Measurements from ENCODE around the gene CFAP97D1. TPM values are rescaled to one million over a fixed set of nuclear protein-coding genes. Genes with fewer than 3 reads are reported as not detected.

Gene CFAP97D1
- total and polyA plus RNA-seq, 3 donors from 2014 or later: 6.3 to 32.4 (median 20.0) TPM

DNA sequence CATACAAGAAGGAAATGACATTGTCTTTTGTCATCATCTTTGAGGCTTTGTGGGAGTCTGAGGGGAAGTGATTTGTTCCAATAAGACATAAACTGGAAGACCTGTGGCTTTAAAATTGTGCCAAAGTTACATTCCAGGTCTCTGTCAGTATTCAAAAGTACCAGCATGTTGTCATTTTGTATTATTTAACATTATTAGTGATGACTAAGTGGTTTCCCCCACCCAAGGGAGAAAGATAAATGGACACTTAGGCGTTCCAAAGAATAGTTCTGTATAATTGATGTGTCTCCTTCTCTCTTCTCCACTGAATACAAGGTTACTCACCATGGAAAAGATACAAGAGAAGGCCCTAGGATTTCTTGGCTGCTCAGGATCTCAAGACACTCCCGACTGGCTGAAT lies 3.8 kb downstream of the CFAP97D1 start:
- intact Hi-C loops (cut with DNase I; ENCODE audit: low total_unique reads): no loop called here
- 61 to 67% methylated on average over 2 of the region's 2 CpGs for WGBS, 2 donors
- DNase-seq: no peak

DNA sequence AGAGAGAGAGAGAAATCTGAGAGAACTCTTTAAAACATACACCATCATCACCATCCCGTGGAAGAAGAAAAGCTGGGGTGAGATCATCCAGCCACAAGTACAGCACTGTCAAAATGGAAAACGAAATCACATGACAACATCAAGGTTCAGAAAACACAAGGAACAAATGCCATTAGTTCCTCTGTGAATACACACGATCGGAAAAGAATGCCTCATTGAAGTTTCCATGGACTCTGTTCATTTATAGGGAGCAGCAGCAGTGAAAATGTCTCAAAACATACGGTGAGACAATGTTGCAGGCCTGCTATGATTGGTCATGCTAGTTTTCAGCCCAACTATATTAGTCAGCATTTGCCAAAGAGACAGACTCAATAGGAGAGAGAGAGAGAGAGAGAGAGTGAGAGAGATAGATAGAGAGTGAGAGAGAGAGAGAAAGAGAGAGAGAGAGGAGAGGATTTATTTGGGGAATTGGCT lies 4.4 kb downstream of the CFAP97D1 start:
- no peaks in the 10 kb centered on the region for H3K27me3 ChIP-seq
- TF ChIP-seq POLR2A (IDR thresholded peaks at IDR 0.05): no peak
- TF ChIP-seq, protein P1, sequence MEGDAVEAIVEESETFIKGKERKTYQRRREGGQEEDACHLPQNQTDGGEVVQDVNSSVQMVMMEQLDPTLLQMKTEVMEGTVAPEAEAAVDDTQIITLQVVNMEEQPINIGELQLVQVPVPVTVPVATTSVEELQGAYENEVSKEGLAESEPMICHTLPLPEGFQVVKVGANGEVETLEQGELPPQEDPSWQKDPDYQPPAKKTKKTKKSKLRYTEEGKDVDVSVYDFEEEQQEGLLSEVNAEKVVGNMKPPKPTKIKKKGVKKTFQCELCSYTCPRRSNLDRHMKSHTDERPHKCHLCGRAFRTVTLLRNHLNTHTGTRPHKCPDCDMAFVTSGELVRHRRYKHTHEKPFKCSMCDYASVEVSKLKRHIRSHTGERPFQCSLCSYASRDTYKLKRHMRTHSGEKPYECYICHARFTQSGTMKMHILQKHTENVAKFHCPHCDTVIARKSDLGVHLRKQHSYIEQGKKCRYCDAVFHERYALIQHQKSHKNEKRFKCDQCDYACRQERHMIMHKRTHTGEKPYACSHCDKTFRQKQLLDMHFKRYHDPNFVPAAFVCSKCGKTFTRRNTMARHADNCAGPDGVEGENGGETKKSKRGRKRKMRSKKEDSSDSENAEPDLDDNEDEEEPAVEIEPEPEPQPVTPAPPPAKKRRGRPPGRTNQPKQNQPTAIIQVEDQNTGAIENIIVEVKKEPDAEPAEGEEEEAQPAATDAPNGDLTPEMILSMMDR (IDR thresholded peaks at IDR 0.05): no peak
- intact Hi-C loops (cut with DNase I; ENCODE audit: low total_unique reads): no loop called here
- no peak overlapping the region for H3K4me3 ChIP-seq
- 86 to 87% methylated on average over 5 of the region's 5 CpGs for WGBS, 2 donors
- no peak for DNase-seq
- H3K4me1 ChIP-seq: peaks cover 7% of the 10 kb centered on the region
- H3K36me3 ChIP-seq (ENCODE audit: low read depth, missing control alignments): no peaks in the 10 kb centered on the region
- H3K27ac ChIP-seq: no peak overlapping the region
- H3K9me3 ChIP-seq: no peaks in the 10 kb centered on the region

More for the DNA sequence above, 3.8 kb downstream of the CFAP97D1 start:
- H3K4me3 ChIP-seq: no peak overlapping the region
- no peak overlapping the region for H3K27ac ChIP-seq
- H3K27me3 ChIP-seq: no peaks in the 10 kb centered on the region
- H3K4me1 ChIP-seq: peaks cover 13% of the 10 kb centered on the region
- no peak for TF ChIP-seq POLR2A (IDR thresholded peaks at IDR 0.05)
- H3K36me3 ChIP-seq (ENCODE audit: low read depth, missing control alignments): no peaks in the 10 kb centered on the region
- H3K9me3 ChIP-seq: no peaks in the 10 kb centered on the region

DNA sequence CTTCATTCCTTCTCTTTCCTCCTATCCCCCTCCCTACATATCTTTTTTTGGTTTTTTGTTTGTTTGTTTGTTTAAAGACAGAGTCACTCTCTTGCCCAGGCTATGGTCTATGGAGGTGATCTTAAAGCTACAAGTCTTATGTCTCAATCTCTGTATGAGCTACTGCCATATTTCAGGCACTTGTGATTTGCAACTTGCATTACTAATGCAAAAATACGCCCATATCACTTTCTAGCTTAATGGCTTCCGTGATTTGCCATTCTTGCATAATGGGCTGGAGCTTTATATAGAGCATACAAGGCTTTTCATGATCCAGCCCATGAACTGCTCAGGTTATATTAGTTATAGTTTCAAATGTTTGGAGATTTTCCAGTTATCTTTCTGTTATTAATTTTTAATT lies 7.5 kb downstream of the CFAP97D1 start:
- Histone ChIP-seq H3K9me3 (no peaks in the 10 kb centered on the region), H3K27ac (no peak overlapping the region), H3K27me3 (no peaks in the 10 kb centered on the region), H3K4me1 (no peaks in the 10 kb centered on the region), H3K36me3 (ENCODE audit: low read depth, missing control alignments) (no peaks in the 10 kb centered on the region), H3K4me3 (no peak overlapping the region)
- TF ChIP-seq, protein P1 (IDR thresholded peaks at IDR 0.05): no peak
- no peak for TF ChIP-seq POLR2A (IDR thresholded peaks at IDR 0.05)
- intact Hi-C loops (cut with DNase I; ENCODE audit: low total_unique reads): no loop called here
- DNase-seq: no peak
- WGBS, 2 donors: 85 to 86% methylated on average over 2 of the region's 2 CpGs

DNA sequence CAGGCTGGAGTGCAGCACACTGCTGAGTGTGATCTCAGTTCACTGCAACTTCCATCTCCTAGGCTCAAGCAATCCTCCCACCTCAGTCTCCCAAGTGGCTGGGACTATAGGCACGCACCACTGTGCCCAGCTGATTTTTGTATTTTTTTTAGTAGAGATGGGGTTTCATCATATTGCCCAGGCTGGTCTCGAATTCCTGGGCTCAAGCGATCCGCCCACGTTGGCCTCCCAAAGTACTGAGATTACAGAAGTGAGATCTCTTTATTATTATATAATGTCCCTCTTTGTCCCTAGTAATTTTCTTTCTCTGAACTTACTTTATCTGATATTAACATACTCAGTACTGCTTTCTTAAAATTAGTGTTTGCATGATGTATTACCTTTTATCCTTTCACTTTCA lies 8.3 kb downstream of the CFAP97D1 start:
- H3K36me3 ChIP-seq (ENCODE audit: low read depth, missing control alignments): no peaks in the 10 kb centered on the region
- H3K27ac ChIP-seq: no peak overlapping the region
- H3K27me3 ChIP-seq: no peaks in the 10 kb centered on the region
- peak overlapping the region in 1 of 2 donors; percentile 13 for H3K4me3 ChIP-seq
- TF ChIP-seq POLR2A (IDR thresholded peaks at IDR 0.05): no peak
- TF ChIP-seq, protein P1 (IDR thresholded peaks at IDR 0.05): no peak
- intact Hi-C loops (cut with DNase I; ENCODE audit: low total_unique reads): no loop called here
- WGBS, 2 donors: 59 to 60% methylated on average over 5 of the region's 5 CpGs
- DNase-seq: no peak
- H3K4me1 ChIP-seq: no peaks in the 10 kb centered on the region
- no peaks in the 10 kb centered on the region for H3K9me3 ChIP-seq

DNA sequence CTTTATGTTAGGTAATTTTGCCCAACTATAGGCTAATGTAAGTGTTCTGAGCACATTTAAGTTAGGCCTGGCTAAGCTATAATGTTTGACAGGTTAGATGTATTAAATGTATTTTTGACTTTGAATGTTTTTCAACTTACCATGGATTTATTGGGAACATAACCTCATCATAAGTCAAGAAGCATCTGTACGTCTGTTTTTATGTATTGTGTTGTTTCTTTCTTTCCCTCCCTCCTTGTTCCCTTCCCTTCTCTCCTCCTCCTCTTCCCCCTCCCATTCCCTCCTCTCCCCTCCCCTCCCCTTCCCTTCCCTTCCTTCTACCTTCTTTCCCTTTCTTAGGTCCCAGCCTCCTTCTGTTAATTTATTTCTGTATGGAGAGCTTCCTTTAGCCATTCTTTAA lies 9.2 kb downstream of the CFAP97D1 start:
- peak overlapping the region in 1 of 2 donors; percentile 13 for H3K4me3 ChIP-seq
- no peaks in the 10 kb centered on the region for H3K36me3 ChIP-seq (ENCODE audit: low read depth, missing control alignments)
- H3K4me1 ChIP-seq: no peaks in the 10 kb centered on the region
- no peaks in the 10 kb centered on the region for H3K27me3 ChIP-seq
- DNase-seq: no peak
- intact Hi-C loops (cut with DNase I; ENCODE audit: low total_unique reads): no loop called here
- H3K27ac ChIP-seq: no peak overlapping the region
- WGBS, 2 donors: 73 to 75% methylated on average over 1 of the region's 1 CpG
- H3K9me3 ChIP-seq: no peaks in the 10 kb centered on the region
- TF ChIP-seq POLR2A (IDR thresholded peaks at IDR 0.05): no peak
- TF ChIP-seq, protein P1 (IDR thresholded peaks at IDR 0.05): no peak
